Endometrial microvascular endothelial cells (primary cell): ENCODE results near the gene CRTAP. TPM values are rescaled to one million over a fixed set of nuclear protein-coding genes. Genes with fewer than 3 reads are reported as not detected.
"Not testable (repeated sequence)": the region's sequence is repeated elsewhere in the genome, so short reads cannot be mapped to it uniquely, and the experiment has no call there.

ENCODE experiments used
- in situ Hi-C: cut with HindIII; loops from 2 replicates; pipeline ENCODE4 v1.10.0; 2017; ENCODE audit warnings: low sequenced_read_pairs, low pct_unique_long_range_greater_than_20kb; ENCODE audit errors: inconsistent ontology term
- total RNA-seq: library from RNA; depleted of rRNA; stranded (reverse); fragments of >200 nt; gene quantifications from one replicate; pipeline ENCODE4 v1.2.3, GENCODE V29; 2015; ENCODE audit errors: inconsistent ontology term

Gene CRTAP
- 174 TPM for total RNA-seq

- in situ Hi-C loops = no loop called here
These were observed at the start of gene CRTAP for GRCh38 chr3:33113772-33114621. CRTAP (plus strand) TSS chr3:33114014; CDS start chr3:33114078, 64 bp downstream.

GRCh38 chr3:33064929-33065328 lies 48.9 kb upstream of the CRTAP start:
- in situ Hi-C loops = no loop called here

GRCh38 chr3:33067484-33067883 lies 46.3 kb upstream of the CRTAP start:
- in situ Hi-C loops = no loop called here

GRCh38 chr3:33069862-33070261 lies 44.0 kb upstream of the CRTAP start:
- in situ Hi-C loops = not testable (repeated sequence)

GRCh38 chr3:33071181-33071580 lies 42.6 kb upstream of the CRTAP start:
- in situ Hi-C loops = no loop called here

- in situ Hi-C loops = no loop called here
These were observed 41.9 kb upstream of the CRTAP start for GRCh38 chr3:33071946-33072345.

- in situ Hi-C loops = no loop called here
These were observed 39.4 kb upstream of the CRTAP start for GRCh38 chr3:33074217-33075067.

GRCh38 chr3:33075995-33076394 lies 37.8 kb upstream of the CRTAP start:
- in situ Hi-C loops = no loop called here

GRCh38 chr3:33076952-33077351 lies 36.9 kb upstream of the CRTAP start:
- in situ Hi-C loops = no loop called here

- in situ Hi-C loops = no loop called here
These were observed 35.8 kb upstream of the CRTAP start for GRCh38 chr3:33077976-33078375.

GRCh38 chr3:33079813-33080212 lies 34.0 kb upstream of the CRTAP start:
- in situ Hi-C loops = not testable (repeated sequence)

- in situ Hi-C loops = no loop called here
These were observed 32.0 kb upstream of the CRTAP start for GRCh38 chr3:33081812-33082211.

GRCh38 chr3:33083958-33084357 lies 29.9 kb upstream of the CRTAP start:
- in situ Hi-C loops = no loop called here

- in situ Hi-C loops = no loop called here
These were observed 25.1 kb upstream of the CRTAP start for GRCh38 chr3:33088691-33089090.

GRCh38 chr3:33089515-33089914 lies 24.3 kb upstream of the CRTAP start:
- in situ Hi-C loops = no loop called here

GRCh38 chr3:33091746-33092145 lies 22.1 kb upstream of the CRTAP start:
- in situ Hi-C loops = no loop called here

- in situ Hi-C loops = no loop called here
These were observed 21.1 kb upstream of the CRTAP start for GRCh38 chr3:33092496-33093254.

GRCh38 chr3:33093847-33094246 lies 20.0 kb upstream of the CRTAP start:
- in situ Hi-C loops = no loop called here

- in situ Hi-C loops = no loop called here
These were observed 18.4 kb upstream of the CRTAP start for GRCh38 chr3:33095436-33095835.
